Keratinocyte (primary cell): Measurements from ENCODE around the gene SRPK2. TPM values are rescaled to one million over a fixed set of nuclear protein-coding genes. Genes with fewer than 3 reads are reported as not detected.

Experiments used
- DNase-seq: peaks from one replicate; pipeline ENCODE4 v3.0.0-alpha.2; 2011; ENCODE audit warnings: low read depth, missing footprints, low spot score
- FAIRE-seq: peaks from 2 replicates; lab custom pipeline; 2011; peaks lifted over from hg19 to GRCh38; lab: Jason Lieb, UNC
- H2AFZ ChIP-seq: 2 replicates; pipeline ENCODE4 v1.6.0; 2012; ENCODE audit warnings: low read length, control low read depth, inconsistent platforms; ENCODE audit not compliant: control insufficient read depth
- H3K27ac ChIP-seq: 2 replicates; pipeline ENCODE4 v1.5.1; 2011; ENCODE audit warnings: low read length; ENCODE audit not compliant: control insufficient read depth, insufficient read depth
- H3K27me3 ChIP-seq: 3 replicates; pipeline ENCODE4 v1.6.0; 2011; ENCODE audit warnings: low read length; ENCODE audit not compliant: control insufficient read depth, insufficient read depth; ENCODE audit errors: extremely low read depth
- H3K36me3 ChIP-seq, 2 experiments: 2 replicates in 1 of 2; 3 replicates in 1 of 2; pipeline ENCODE4 v1.5.1; 2011; ENCODE audit warnings: low read length in 2 of 2, mild to moderate bottlenecking in 1 of 2; ENCODE audit not compliant: control insufficient read depth in 2 of 2, insufficient read depth in 2 of 2; ENCODE audit errors: extremely low read depth in 1 of 2
- H3K4me1 ChIP-seq: 3 replicates; pipeline ENCODE4 v1.5.1; 2011; ENCODE audit warnings: low read length; ENCODE audit not compliant: control insufficient read depth, insufficient read depth; ENCODE audit errors: extremely low read depth
- H3K4me2 ChIP-seq: 3 replicates; pipeline ENCODE4 v1.6.0; 2011; ENCODE audit warnings: low read depth, low read length; ENCODE audit not compliant: control insufficient read depth, insufficient read depth; ENCODE audit errors: extremely low read depth
- H3K4me3 ChIP-seq, 3 experiments: fragments of 200-600 bp in 1 of 3; sonication (generic) in 1 of 3; 2 replicates in 2 of 3; 3 replicates in 1 of 3; pipeline ENCODE4 v1.5.1; 2011 to 2016; ENCODE audit warnings: low read length in 3 of 3, mild to moderate bottlenecking in 3 of 3, control low read depth in 2 of 3, inconsistent platforms in 1 of 3, low read depth in 1 of 3, mixed read lengths in 1 of 3, mixed run types in 1 of 3, moderate library complexity in 1 of 3; ENCODE audit not compliant: control insufficient read depth in 2 of 3, insufficient read depth in 2 of 3; ENCODE audit errors: extremely low read depth in 1 of 3
- H3K79me2 ChIP-seq: 2 replicates; pipeline ENCODE4 v1.6.0; 2012; ENCODE audit warnings: low read length; ENCODE audit not compliant: control insufficient read depth, insufficient read depth
- H3K9ac ChIP-seq: 3 replicates; pipeline ENCODE4 v1.6.0; 2011; ENCODE audit warnings: low read length; ENCODE audit not compliant: control insufficient read depth, insufficient read depth; ENCODE audit errors: extremely low read depth
- H3K9me1 ChIP-seq: 3 replicates; pipeline ENCODE4 v1.6.0; 2011; ENCODE audit warnings: low read length; ENCODE audit not compliant: control insufficient read depth, insufficient read depth; ENCODE audit errors: extremely low read depth
- H3K9me3 ChIP-seq: 2 replicates; pipeline ENCODE4 v1.5.1; 2012; ENCODE audit warnings: low read depth, low read length; ENCODE audit not compliant: control insufficient read depth
- H4K20me1 ChIP-seq: 3 replicates; pipeline ENCODE4 v1.6.0; 2011; ENCODE audit warnings: low read length; ENCODE audit not compliant: control insufficient read depth, insufficient read depth; ENCODE audit errors: extremely low read depth
- CTCF ChIP-seq, 3 experiments: IDR thresholded peaks in 1 of 3; conservative IDR thresholded peaks in 1 of 3; optimal IDR thresholded peaks in 1 of 3; 2 replicates in 2 of 3; 3 replicates in 1 of 3; pipeline versions ENCODE3 to v1.5.1; 2011; ENCODE audit warnings: low read length in 3 of 3, mild to moderate bottlenecking in 3 of 3, moderate library complexity in 2 of 3, control low read depth in 1 of 3, inconsistent platforms in 1 of 3; ENCODE audit not compliant: insufficient read depth in 2 of 3; ENCODE audit errors: extremely low read depth in 1 of 3
- EZH2 ChIP-seq: IDR thresholded peaks from one replicate; pipeline ENCODE4 v1.6.1; 2012; ENCODE audit warnings: inconsistent platforms, mild to moderate bottlenecking, low read length, moderate library complexity
- dilution Hi-C: fragments of 300-500 bp; cut with MboI; formaldehyde crosslinking; loops from one replicate; pipeline ENCODE4 v1.7.0; 2020; ENCODE audit warnings: low sequenced_read_pairs; ENCODE audit not compliant: extremely low pct_ligation_motif_present
- polyA plus RNA-seq, 5 experiments: library from polyadenylated mRNA; depleted of rRNA in 3 of 5; stranded (reverse) in 3 of 5; stranded (forward) in 1 of 5; unstranded in 1 of 5; fragments of >200 nt; gene quantifications; 1 replicate in 1 of 5; 2 replicates in 3 of 5; 3 replicates in 1 of 5; pipeline versions ENCODE4 v1.2.1 to v1.2.3, GENCODE V29; 2011 to 2012; ENCODE audit warnings: missing spikeins in 2 of 5, low read depth in 1 of 5, low replicate concordance in 1 of 5

SRPK2 gene
- polyA plus RNA-seq, 1 donor (not counting 4 experiments of a cell fraction or from before 2014, with no cell fraction given) = 40.2 TPM

GRCh38 chr7:105079348-105079747, 309.4 kb downstream of the SRPK2 start:
- dilution Hi-C loops = no loop called here

GRCh38 chr7:105073143-105073542, 315.6 kb downstream of the SRPK2 start:
- Histone ChIP-seq H3K9me3 (no peaks in the 10 kb centered on the region), H3K27ac (no peak overlapping the region), H3K27me3 (no peaks in the 10 kb centered on the region), H2AFZ (no peak overlapping the region), H3K4me3 (no peak overlapping the region), H3K9ac (no peak overlapping the region), H3K4me2 (no peak overlapping the region), H3K36me3 (peaks cover 8 to 17% of the 10 kb centered on the region in 2 experiments), H3K4me1 (peaks cover 9% of the 10 kb centered on the region), H4K20me1 (no peaks in the 10 kb centered on the region), H3K9me1 (no peaks in the 10 kb centered on the region), H3K79me2 (peaks cover 14% of the 10 kb centered on the region)
- no peak for DNase-seq
- TF ChIP-seq CTCF (optimal IDR thresholded peaks at IDR 0.05 in 1 of 3, IDR thresholded peaks at IDR 0.05 in 1 of 3, conservative IDR thresholded peaks at IDR 0.05 in 1 of 3; ENCODE audit: extremely low read depth in 1 of 3, insufficient read depth in 2 of 3, low read length in 3 of 3) (no peak), EZH2 (no peak)
- no peak for FAIRE-seq
- dilution Hi-C loops = no loop called here

More at GRCh38 chr7:105079348-105079747, 309.4 kb downstream of the SRPK2 start:
- H3K9me1 ChIP-seq = no peaks in the 10 kb centered on the region
- no peak overlapping the region for H3K9ac ChIP-seq
- FAIRE-seq (no peak), DNase-seq (no peak)
- H3K4me1 ChIP-seq = no peaks in the 10 kb centered on the region
- H3K79me2 ChIP-seq = peaks cover 2% of the 10 kb centered on the region
- H4K20me1 ChIP-seq = no peaks in the 10 kb centered on the region
- H3K36me3 ChIP-seq = peaks cover 14 to 16% of the 10 kb centered on the region in 2 experiments
- no peak overlapping the region for H3K27ac ChIP-seq
- H3K4me2 ChIP-seq = no peak overlapping the region
- no peaks in the 10 kb centered on the region for H3K9me3 ChIP-seq
- TF ChIP-seq EZH2 (no peak), CTCF (optimal IDR thresholded peaks at IDR 0.05 in 1 of 3, IDR thresholded peaks at IDR 0.05 in 1 of 3, conservative IDR thresholded peaks at IDR 0.05 in 1 of 3; ENCODE audit: extremely low read depth in 1 of 3, insufficient read depth in 2 of 3, low read length in 3 of 3) (no peak)
- H2AFZ ChIP-seq = no peak overlapping the region
- no peaks in the 10 kb centered on the region for H3K27me3 ChIP-seq
- no peak overlapping the region for H3K4me3 ChIP-seq
